Keratinocyte (primary cell): ENCODE data around the gene EEIG2.

ENCODE experiments used
- CTCF ChIP-seq, 3 experiments: IDR thresholded peaks in 1 of 3; conservative IDR thresholded peaks in 1 of 3; optimal IDR thresholded peaks in 1 of 3; 2 replicates in 2 of 3; 3 replicates in 1 of 3; pipeline versions ENCODE3 to v1.5.1; 2011; ENCODE audit warnings: low read length in 3 of 3, mild to moderate bottlenecking in 3 of 3, moderate library complexity in 2 of 3, control low read depth in 1 of 3, inconsistent platforms in 1 of 3; ENCODE audit not compliant: insufficient read depth in 2 of 3; ENCODE audit errors: extremely low read depth in 1 of 3
- EZH2 ChIP-seq: IDR thresholded peaks from one replicate; pipeline ENCODE4 v1.6.1; 2012; ENCODE audit warnings: inconsistent platforms, mild to moderate bottlenecking, low read length, moderate library complexity

GRCh38 chr1:108563808-108564207 lies 3.9 kb downstream of the EEIG2 start:
- TF ChIP-seq CTCF (optimal IDR thresholded peaks at IDR 0.05 in 1 of 3, IDR thresholded peaks at IDR 0.05 in 1 of 3, conservative IDR thresholded peaks at IDR 0.05 in 1 of 3; ENCODE audit: extremely low read depth in 1 of 3, insufficient read depth in 2 of 3, low read length in 3 of 3): no peak
- no peak for TF ChIP-seq EZH2
